WTC11 (cell line): ENCODE results near the gene FBXW9. TPM values are rescaled to one million over a fixed set of nuclear protein-coding genes. Genes with fewer than 3 reads are reported as not detected.

ENCODE experiments used
- ATAC-seq: fragments of 200-7000 bp; cut with Tn5 transposase; 2 replicates; pipeline ENCODE4 v1.10.0; 2021; ENCODE audit warnings: mild to moderate bottlenecking, moderate library complexity
- CTCF ChIA-PET: fragments of 300-600 bp; sonication (Branson Sonifier 250); formaldehyde crosslinking; loops from one replicate; lab custom pipeline; 2021; ENCODE audit warnings: antibody characterized with exemption; lab: Charles Lee
- POLR2A ChIA-PET: fragments of 350-600 bp; sonication (Branson Sonifier 250); formaldehyde crosslinking; loops from one replicate; lab custom pipeline; 2021; ENCODE audit warnings: antibody characterized with exemption; lab: Charles Lee
- DNase-seq: peaks from one replicate; pipeline ENCODE4 v3.0.0; 2021; ENCODE audit warnings: low spot score
- H3K27ac Mint-ChIP-seq: 2 replicates; pipeline ENCODE4 v1.8.0; 2021; ENCODE audit warnings: mixed read lengths
- H3K27me3 Mint-ChIP-seq: 2 replicates; pipeline ENCODE4 v1.8.0; 2021; ENCODE audit warnings: low read depth, mild to moderate bottlenecking, moderate library complexity, mixed read lengths
- H3K36me3 Mint-ChIP-seq: 2 replicates; pipeline ENCODE4 v1.8.0; 2021; ENCODE audit warnings: mixed read lengths
- H3K4me1 Mint-ChIP-seq: 2 replicates; pipeline ENCODE4 v1.8.0; 2022; ENCODE audit warnings: mixed read lengths
- H3K4me3 Mint-ChIP-seq: 2 replicates; pipeline ENCODE4 v1.8.0; 2021; ENCODE audit warnings: mild to moderate bottlenecking, moderate library complexity, mixed read lengths
- H3K9me3 Mint-ChIP-seq: 2 replicates; pipeline ENCODE4 v1.8.0; 2021; ENCODE audit warnings: mixed read lengths
- AFF4 ChIP-seq: sonication (generic); formaldehyde crosslinking; IDR thresholded peaks from 2 replicates; pipeline ENCODE4 v1.8.1; 2023; ENCODE audit warnings: mild to moderate bottlenecking, missing genetic modification reagents, borderline replicate concordance
- ARID4B ChIP-seq: sonication (generic); formaldehyde crosslinking; IDR thresholded peaks from 2 replicates; pipeline ENCODE4 v1.8.0; 2023; ENCODE audit warnings: missing genetic modification reagents, mild to moderate bottlenecking, borderline replicate concordance
- CREM ChIP-seq: sonication (generic); formaldehyde crosslinking; IDR thresholded peaks from 2 replicates; pipeline ENCODE4 v1.8.1; 2022; ENCODE audit warnings: mild to moderate bottlenecking, missing genetic modification reagents, moderate library complexity
- ELF4 ChIP-seq: sonication (generic); formaldehyde crosslinking; IDR thresholded peaks from 2 replicates; pipeline ENCODE4 v1.8.1; 2022; ENCODE audit warnings: low read depth, mild to moderate bottlenecking, moderate library complexity, missing genetic modification reagents
- EMX1 ChIP-seq: fragments of 250-450 bp; sonication (Bioruptor Pico); IDR thresholded peaks from 2 replicates; pipeline ENCODE4 v1.8.0; 2021; ENCODE audit warnings: mild to moderate bottlenecking
- ESRRA ChIP-seq: sonication (generic); formaldehyde crosslinking; IDR thresholded peaks from 2 replicates; pipeline ENCODE4 v1.8.1; 2022; ENCODE audit warnings: mild to moderate bottlenecking, missing genetic modification reagents, borderline replicate concordance
- HMGXB4 ChIP-seq: sonication (generic); formaldehyde crosslinking; IDR thresholded peaks from 2 replicates; pipeline ENCODE4 v1.8.1; 2023; ENCODE audit warnings: mild to moderate bottlenecking, moderate library complexity, missing genetic modification reagents
- IRF2 ChIP-seq: sonication (generic); formaldehyde crosslinking; IDR thresholded peaks from 2 replicates; pipeline ENCODE4 v1.8.0; 2022; ENCODE audit warnings: low read depth, missing genetic modification reagents, borderline replicate concordance
- SMAD4 ChIP-seq: sonication (generic); formaldehyde crosslinking; IDR thresholded peaks from 2 replicates; pipeline ENCODE4 v1.8.0; 2022; ENCODE audit warnings: mild to moderate bottlenecking, missing genetic modification reagents
- SOX15 ChIP-seq: fragments of 250-450 bp; sonication (Bioruptor Pico); IDR thresholded peaks from 2 replicates; pipeline ENCODE4 v1.9.0; 2021; ENCODE audit warnings: mild to moderate bottlenecking
- TEAD4 ChIP-seq: sonication (generic); formaldehyde crosslinking; IDR thresholded peaks from 2 replicates; pipeline ENCODE4 v1.8.0; 2022; ENCODE audit warnings: mild to moderate bottlenecking, missing genetic modification reagents
- TP53 ChIP-seq: sonication (generic); formaldehyde crosslinking; IDR thresholded peaks from 2 replicates; pipeline ENCODE4 v1.8.1; 2023; ENCODE audit warnings: mild to moderate bottlenecking, missing genetic modification reagents
- ZNF219 ChIP-seq: sonication (generic); formaldehyde crosslinking; IDR thresholded peaks from 2 replicates; pipeline ENCODE4 v1.8.0; 2023; ENCODE audit warnings: missing genetic modification reagents, mild to moderate bottlenecking, borderline replicate concordance
- ZNF396 ChIP-seq: fragments of 250-450 bp; sonication (Bioruptor Pico); IDR thresholded peaks from 2 replicates; pipeline ENCODE4 v1.8.0; 2021; ENCODE audit warnings: mild to moderate bottlenecking, moderate library complexity, borderline replicate concordance
- total RNA-seq: library from RNA; stranded (reverse); gene quantifications from 3 replicates; pipeline ENCODE4 v1.2.3, GENCODE V29; 2021
- TF ChIP-seq, protein P1 (sequence below): fragments of 250-450 bp; sonication (Bioruptor Pico); IDR thresholded peaks from 2 replicates; pipeline ENCODE4 v1.8.0; 2021; ENCODE audit warnings: mild to moderate bottlenecking
- TF ChIP-seq, protein P2 (sequence below): sonication (generic); formaldehyde crosslinking; IDR thresholded peaks from 2 replicates; pipeline ENCODE4 v1.8.0; 2022; ENCODE audit warnings: mild to moderate bottlenecking, missing genetic modification reagents

Gene FBXW9
- total RNA-seq, 1 experiment from 2014 or later = 15.2 TPM

DNA sequence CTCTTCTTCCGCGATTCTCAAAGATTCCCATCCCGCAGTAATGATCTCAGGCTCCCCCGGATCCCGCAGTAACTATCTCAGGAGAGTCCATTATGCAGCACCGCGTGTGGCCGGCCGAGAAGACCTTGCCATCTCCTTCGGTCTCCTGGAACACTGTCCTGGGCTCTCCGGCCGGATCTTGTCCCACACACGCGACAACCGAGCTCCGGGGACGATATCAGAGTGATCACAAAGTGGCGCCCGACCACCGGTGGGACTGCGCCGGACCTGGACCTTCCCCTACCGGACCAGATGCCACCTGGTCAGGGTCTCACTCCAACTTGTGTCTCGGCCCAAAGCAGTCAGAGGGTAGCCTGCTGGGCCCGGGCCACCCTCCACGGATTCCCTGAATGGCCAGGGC, 53.9 kb downstream of the FBXW9 start:
- no peak for TF ChIP-seq AFF4 (CRISPR knock-in tag)
- TF ChIP-seq, protein P1, sequence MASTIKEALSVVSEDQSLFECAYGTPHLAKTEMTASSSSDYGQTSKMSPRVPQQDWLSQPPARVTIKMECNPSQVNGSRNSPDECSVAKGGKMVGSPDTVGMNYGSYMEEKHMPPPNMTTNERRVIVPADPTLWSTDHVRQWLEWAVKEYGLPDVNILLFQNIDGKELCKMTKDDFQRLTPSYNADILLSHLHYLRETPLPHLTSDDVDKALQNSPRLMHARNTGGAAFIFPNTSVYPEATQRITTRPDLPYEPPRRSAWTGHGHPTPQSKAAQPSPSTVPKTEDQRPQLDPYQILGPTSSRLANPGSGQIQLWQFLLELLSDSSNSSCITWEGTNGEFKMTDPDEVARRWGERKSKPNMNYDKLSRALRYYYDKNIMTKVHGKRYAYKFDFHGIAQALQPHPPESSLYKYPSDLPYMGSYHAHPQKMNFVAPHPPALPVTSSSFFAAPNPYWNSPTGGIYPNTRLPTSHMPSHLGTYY = no peak
- TF ChIP-seq, all 79 proteins: peak for 0
- peaks cover 10% of the 10 kb centered on the region for H3K4me1 Mint-ChIP-seq
- ChIA-PET CTCF (interaction anchor here (1.5 kb wide), 1 partner anchor 31 kb away, joined by 4 read pairs; no protein-coding TSS in a partner anchor), POLR2A (no interaction called here)
- no peak overlapping the region for H3K4me3 Mint-ChIP-seq
- no peaks in the 10 kb centered on the region for H3K36me3 Mint-ChIP-seq
- ATAC-seq (no peak), DNase-seq (no peak)
- peaks cover 27% of the 10 kb centered on the region for H3K27me3 Mint-ChIP-seq
- no peaks in the 10 kb centered on the region for H3K9me3 Mint-ChIP-seq
- H3K27ac Mint-ChIP-seq = no peak overlapping the region

GRCh38 chr19:12641456-12641855, 55.0 kb downstream of the FBXW9 start:
- DNase-seq (no peak), ATAC-seq (no peak)
- ChIA-PET CTCF (interaction anchor here (1.0 to 1.5 kb wide), 2 partner anchors 16 to 32 kb away, joined by 4 read pairs; no protein-coding TSS in a partner anchor), POLR2A (interaction anchor here (0.6 kb wide), 1 partner anchor 37 kb away, joined by 4 read pairs; no protein-coding TSS in a partner anchor)
- H3K36me3 Mint-ChIP-seq = no peaks in the 10 kb centered on the region
- H3K4me3 Mint-ChIP-seq = no peak overlapping the region
- no peak overlapping the region for H3K27ac Mint-ChIP-seq
- peaks cover 20% of the 10 kb centered on the region; the same call in 1 of the 2 replicates for H3K27me3 Mint-ChIP-seq
- no peaks in the 10 kb centered on the region for H3K9me3 Mint-ChIP-seq
- 0 out of 2 replicates have a peak, but pooled peaks cover 3% of the 10 kb centered on the region for H3K4me1 Mint-ChIP-seq
- TF ChIP-seq ZNF219 = no peak
- TF ChIP-seq ARID4B (CRISPR knock-in tag) = no peak
- TF ChIP-seq ELF4 (CRISPR knock-in tag) = no peak
- TF ChIP-seq, protein P2, sequence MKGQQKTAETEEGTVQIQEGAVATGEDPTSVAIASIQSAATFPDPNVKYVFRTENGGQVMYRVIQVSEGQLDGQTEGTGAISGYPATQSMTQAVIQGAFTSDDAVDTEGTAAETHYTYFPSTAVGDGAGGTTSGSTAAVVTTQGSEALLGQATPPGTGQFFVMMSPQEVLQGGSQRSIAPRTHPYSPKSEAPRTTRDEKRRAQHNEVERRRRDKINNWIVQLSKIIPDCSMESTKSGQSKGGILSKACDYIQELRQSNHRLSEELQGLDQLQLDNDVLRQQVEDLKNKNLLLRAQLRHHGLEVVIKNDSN (CRISPR knock-in tag) = no peak
- TF ChIP-seq SOX15 (CRISPR knock-in tag) = no peak
- no peak for TF ChIP-seq TEAD4 (CRISPR knock-in tag)
- no peak for TF ChIP-seq SMAD4 (CRISPR knock-in tag)
- TF ChIP-seq ESRRA (CRISPR knock-in tag) = no peak
- no peak for TF ChIP-seq AFF4 (CRISPR knock-in tag)
- TF ChIP-seq ZNF396 (CRISPR knock-in tag) = no peak
- no peak for TF ChIP-seq HMGXB4 (CRISPR knock-in tag)
- TF ChIP-seq IRF2 (CRISPR knock-in tag) = no peak
- no peak for TF ChIP-seq EMX1 (CRISPR knock-in tag)
- TF ChIP-seq CREM (CRISPR knock-in tag) = no peak
- no peak for TF ChIP-seq TP53 (CRISPR knock-in tag)
